HG03521 (cell line): ENCODE measurements around the gene CABLES2.
A peak's percentile ranks its signal among the peaks of the same experiment; 100 is the strongest.

Source experiments
- ATAC-seq: cut with Tn5 transposase; IDR thresholded peaks from one replicate; pipeline ENCODE4 v1.9.1; 2021; ENCODE audit warnings: mild to moderate bottlenecking, moderate library complexity; ENCODE audit not compliant: unreplicated experiment

Gene CABLES2

DNA sequence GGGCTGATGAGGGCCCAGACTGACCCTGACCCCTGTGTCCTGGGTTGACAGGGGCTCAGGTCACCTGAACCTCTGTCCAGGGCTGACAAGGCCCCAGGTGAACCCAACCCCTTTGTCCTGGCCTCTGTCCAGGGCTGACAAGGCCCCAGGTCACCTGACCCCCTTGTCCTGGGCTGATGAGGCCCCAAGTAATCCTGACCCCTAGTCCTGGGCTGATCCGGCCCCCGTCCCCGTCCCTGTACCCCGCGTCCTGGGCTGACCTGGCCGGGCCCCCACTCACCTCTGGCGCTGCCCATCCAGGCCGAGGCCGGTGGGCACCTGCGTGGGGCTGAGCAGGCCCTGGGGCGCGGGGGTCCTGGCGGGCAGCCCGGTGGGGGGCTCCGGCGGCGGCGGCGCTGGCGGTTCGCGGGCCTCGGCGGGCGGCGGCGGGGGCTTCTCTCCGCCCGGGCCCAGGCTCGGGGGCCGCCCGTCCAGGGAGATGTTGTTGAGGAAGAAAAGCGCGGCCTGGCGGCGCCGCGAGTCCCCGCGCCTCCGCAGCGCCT lies 379 bp downstream of the CABLES2 start:
- ATAC-seq, result peak; percentile 1

DNA sequence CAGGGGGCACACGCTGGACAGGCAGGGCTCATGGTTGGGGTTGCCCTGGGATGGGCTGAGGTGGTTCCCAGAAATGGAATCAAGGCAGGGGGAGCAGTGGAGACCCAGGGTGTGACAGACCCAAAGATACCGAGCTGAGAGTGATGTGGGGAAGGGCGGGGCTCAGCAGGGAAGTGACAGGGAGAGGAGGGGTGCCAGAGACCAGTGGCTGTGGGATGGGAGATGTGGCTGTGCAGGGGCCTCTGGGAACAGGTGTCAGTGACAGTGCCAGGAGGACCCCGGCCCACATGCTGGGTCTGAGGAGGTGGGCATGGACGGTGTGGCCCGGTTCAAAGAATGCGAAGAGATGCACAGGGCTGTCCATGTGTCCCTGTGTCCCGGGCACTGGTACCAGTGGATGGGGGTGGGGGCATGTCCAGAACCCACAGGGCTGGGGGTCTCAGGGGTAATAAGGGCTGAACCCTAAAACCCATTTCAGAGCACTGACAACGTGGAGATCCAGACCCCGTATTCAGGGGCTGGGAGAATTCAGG lies 1.0 kb downstream of the CABLES2 start:
- no peak for ATAC-seq

DNA sequence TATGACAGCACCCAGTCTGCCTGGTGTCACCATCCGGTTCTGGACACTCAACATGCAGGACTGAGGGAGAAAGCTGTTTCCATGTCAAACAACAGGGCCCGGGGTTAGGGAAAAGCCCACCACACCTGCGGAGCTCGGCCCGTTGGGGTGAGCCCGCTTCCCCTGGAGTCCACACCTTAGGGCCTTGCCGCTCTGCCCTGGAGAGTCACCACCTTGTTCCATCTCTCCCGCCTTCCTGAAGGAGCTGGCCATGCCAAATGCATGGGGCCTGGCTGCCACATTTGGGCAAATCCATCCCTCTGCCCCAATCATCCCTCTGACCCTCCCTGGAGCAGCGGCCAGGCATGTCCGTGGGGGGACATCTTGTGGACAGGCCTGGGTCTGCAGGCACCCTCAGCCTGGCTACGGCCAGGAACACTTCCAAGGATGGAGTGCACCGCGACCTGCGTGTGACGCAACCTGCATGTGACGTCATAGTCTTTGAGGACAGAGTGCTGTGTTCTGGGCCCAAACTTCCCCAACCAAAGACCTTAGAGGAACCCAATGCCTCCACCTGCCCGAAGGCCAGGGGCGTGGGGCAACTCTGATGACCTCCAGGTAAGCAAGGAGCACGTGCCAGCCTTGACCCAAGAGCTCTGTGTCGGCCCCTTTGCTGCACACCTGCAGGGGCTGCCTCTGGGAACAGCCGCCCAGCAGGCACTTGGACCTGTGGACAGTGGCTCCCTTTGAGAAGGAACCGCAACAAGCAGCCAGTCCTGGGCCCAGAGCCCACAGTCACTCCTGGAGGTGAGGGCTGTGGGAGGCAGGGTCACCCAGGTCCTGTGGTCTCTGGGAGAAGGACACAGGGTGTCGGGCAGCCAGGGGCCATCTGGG lies 1.7 kb downstream of the CABLES2 start:
- no peak for ATAC-seq

DNA sequence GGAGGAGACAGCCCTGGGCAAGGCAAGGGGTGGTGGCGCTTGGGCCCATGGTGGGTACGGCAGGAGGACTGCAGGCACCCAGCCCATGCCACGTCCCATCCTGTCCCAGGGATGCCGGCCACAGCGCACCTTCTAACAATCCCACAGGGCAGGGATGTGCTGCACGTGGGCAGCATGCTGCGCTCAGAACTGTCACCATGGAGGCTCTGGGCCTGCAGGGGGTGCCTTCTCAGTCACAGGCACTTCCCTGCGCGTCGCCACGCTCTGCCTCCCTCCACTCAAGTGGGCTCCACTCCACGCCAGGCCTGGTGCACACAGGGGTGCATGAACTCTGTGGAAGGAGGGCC lies 2.4 kb downstream of the CABLES2 start:
- ATAC-seq, result no peak

DNA sequence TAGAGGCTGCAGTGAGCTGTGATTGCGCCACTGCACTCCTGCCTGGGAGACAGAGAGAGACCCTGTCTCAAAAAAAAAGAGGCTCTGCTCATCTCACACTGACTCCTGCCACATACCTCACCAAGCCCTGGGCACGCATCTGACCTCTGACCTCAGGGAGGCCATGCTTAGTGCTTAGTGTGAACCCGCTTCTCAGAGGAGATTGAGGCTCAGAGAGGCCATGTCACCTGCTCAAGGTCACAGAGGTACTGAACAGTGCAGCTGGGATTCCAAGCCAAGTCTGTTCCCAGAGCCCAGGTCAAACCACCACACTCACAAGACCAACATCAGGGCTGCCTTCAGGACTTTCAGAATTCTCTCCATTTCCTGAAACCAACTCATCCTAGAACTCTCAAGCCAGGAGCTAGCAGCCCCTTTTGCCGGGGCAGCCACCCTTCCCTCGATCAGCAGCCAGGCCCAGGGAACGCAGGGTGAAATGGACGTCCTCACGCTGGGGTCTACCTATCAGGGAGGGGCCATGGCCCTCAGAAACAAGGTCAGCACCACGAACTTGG lies 2.9 kb downstream of the CABLES2 start:
- no peak for ATAC-seq

DNA sequence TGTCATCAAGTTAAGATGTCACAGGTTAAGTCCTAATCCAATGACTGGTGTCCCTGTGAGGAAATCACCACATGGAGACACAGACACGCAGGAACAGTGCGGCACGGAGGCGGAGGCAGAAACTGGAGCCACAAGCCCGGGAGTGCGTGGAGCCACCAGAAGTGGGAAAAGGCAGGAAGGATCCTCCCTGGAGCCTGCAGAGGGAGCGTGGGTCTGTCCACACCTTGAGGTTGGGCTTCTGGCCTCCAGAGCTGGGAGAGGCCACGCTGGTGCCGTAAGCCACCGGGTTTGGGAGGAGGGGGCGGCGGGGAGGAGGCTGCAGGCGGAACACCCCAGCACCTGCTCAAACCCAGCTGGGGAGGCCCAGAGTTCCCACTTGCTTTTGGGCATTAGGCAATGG lies 3.8 kb downstream of the CABLES2 start:
- no peak for ATAC-seq

DNA sequence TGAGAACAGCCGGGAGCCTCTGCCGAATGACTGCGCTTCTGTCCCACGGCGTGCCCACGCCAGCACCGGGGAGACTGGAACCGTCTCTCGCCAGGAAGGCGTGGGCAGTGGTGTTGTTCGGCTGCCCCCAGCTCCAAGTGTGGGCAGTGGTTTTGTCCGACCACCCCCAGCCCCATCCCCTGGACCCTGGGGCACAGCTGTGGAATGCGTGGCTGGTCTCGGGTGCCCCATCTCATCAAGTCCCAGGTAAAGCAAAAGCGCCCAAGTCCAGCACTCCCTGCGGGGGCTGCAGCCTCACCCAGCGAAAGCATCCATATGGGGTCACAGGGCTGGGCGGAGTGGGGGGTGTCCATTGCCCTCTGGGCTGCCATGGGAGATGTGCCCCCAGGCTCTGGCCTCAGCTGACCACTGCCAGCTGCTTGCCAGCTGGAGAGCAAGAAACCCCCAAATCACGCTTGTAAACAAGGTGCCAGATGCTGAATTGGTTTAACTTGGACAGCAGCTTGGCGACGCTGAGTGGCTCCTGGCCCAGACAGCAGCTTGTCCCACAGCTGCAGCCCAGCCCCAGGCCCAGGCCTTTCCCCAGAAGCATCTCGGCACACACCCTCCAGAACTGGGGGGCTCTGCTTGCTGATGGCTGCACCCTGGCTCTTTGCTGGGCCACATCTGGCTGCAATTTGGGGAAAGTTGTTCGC lies 4.5 kb downstream of the CABLES2 start:
- no peak for ATAC-seq

GRCh38 chr20:62401331-62401779 lies 5.7 kb downstream of the CABLES2 start:
- no peak for ATAC-seq

DNA sequence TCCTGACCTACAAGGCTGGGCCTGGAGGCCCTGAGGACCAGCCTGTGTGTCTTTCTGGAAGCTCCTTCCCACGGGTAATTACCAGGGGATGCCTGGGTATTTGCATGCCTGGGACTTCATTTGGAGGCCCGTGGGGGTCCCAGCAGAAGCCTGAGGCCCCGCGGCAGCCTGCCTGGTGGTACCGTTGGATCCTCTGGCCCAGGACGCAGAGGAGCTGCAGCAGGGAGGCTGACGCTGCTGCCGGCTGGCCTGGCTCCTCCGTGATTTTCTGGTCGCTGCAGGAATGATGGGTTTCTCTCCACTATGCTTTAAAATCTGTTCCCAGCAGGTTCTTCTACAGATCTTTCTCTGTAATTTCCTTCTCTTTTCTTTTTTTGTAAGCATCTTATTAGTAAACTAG lies 6.5 kb downstream of the CABLES2 start:
- no peak for ATAC-seq

GRCh38 chr20:62400021-62400420 lies 7.1 kb downstream of the CABLES2 start:
- ATAC-seq, result no peak

GRCh38 chr20:62398120-62398821 lies 8.8 kb downstream of the CABLES2 start:
- ATAC-seq, result no peak

GRCh38 chr20:62396367-62397239 lies 10.5 kb downstream of the CABLES2 start:
- ATAC-seq, result no peak

DNA sequence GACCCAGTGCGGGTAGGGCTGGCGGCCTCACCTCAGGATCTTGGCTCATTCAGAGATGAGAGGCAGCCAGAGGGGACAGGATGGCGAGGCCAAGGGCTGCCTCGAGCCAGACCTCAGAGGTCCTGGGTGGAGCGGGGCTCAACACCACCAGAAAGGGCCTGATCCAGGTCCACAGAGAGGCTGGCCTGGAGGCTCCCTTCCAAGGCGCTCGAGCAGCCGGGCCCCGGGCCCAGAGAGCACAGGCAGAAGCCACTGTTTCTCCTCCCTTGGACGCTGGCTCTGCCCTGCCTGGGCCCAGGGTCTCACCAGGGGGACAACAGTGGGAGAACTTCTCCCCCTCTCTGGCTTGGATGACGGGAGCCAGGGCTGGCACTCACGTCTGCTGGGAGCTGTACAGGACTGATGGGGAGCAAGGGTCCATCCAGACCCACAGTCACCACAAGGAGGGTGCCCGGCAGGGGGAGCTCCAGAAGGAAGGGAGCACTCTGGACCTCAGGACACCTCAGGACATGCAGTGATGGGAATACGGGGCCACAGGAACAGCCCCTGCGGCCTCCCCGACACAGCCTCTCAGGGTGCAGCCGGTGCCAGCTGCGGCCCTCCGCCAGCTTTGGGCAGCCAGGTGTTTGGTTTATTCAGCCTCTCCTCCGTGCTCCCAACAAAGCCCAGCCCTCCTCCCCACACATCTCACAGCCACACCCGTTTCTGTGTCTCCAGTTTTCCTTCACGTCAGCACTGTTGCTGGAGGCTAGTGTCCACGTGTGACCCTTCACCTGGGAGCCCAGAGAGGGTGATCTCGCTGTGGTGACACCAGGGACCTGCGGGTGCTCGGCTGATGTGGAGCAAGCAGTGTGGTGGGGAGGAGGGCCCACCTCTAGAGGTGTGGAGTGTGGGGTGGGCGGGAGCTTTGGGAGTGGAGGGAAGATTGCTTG lies 11.5 kb downstream of the CABLES2 start:
- no peak for ATAC-seq

DNA sequence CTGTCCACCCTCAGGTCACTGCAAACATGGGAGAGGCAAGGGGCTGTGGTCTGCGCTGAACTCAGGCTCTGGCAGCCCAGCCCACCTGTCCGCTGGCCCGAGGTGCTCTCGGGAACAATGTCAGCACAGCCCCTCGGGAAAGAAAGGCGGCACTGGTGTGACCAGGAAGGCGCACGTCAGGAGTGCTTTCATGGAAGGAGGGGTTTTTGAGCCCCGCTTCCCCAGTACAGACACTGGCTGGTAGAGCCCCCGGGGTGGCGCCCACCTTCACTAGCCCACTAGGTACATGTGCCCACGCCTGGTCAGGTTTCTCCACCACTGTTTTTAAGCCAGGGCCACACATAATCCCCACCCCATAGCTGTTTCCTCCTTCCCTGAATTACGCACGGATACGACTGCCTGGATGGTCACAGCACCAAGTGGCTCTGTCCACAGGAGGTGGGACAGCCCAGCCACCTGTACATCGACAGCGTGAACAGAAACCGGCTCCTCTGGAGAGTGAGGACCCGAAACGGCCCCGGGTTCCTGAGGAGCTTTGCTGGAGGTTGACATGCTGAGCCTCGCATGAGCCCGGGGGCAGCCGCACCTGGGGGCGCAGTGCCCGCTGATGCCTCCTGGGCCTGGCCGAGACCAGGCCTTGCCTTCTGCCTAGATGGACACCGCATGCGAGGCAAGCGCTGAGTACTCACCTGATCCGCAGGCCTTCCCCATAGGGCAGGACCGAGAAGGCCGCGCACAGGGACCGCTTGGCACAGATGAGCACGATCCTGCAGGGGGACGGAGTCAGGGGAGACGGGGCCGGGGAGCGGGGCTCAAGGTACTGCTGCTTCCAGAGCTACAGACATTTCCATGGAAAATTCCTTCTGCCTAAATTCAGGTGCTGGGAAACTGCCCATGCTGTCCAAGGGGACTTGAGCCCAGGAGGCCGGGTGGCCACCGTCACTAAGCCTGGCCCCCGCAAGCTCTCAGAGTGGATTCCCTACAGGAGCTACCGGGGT lies 12.5 kb downstream of the CABLES2 start:
- ATAC-seq, result no peak

DNA sequence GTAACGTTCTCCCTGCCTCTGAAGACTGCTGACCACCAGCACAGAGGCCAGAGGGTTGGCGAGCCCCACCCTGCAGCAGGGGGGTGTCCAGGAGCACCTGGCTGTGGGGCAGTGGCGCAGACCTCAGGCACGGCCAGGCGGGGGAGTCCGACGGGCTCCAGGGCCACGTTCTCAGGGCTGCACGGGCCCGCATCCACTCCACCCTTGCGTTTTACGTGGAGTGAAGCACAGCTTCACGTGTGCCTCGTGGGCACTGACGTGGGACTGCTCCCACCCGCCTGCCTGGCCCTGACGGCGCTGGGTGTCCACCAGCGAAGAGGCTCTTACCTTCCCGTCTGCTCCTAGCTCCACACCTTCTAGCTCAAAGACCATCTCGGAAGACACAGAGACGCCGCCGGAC lies 13.3 kb downstream of the CABLES2 start:
- no peak for ATAC-seq

GRCh38 chr20:62393335-62393665 lies 13.8 kb downstream of the CABLES2 start:
- no peak for ATAC-seq

DNA sequence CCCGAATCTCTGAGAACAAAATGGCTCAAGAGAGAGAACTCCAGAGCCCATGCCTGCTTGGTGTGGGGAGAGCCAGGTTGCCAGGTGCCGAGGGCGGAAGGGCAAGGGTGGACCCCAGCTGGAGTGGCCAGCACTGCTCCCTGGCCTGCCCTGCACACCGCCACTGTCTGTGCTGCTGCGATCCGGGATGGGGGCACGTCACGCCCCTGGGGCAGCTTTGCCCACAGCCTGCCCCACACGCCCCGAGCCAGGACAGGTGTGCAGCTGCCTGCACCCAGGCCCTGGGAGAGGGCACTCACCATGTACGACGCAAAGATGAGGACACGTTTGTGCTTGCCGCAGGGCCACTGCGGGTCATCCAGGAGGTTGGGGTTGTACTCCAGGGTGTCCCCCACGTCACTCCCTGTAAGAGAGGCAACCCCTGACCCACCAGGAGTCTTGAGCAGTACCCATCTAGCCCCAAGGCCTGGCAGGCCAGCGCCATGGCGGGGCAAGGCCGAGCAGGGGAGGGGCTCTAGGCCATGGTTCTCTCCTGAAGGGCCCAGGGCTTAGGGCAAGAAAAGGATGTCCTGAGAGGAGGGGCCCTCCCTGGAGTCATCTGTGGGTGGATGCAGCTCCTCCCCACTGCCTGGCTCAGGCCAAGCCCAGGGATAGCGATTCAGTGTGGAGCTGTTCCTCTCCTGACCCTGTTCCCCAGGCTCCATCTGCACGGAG lies 14.3 kb downstream of the CABLES2 start:
- ATAC-seq, result no peak
